GM18517 (cell line): ENCODE results near the gene PPP2R2C.

Experiments
- ATAC-seq: cut with Tn5 transposase; IDR thresholded peaks from one replicate; pipeline ENCODE4 v1.9.1; 2021; ENCODE audit warnings: mild to moderate bottlenecking, moderate library complexity; ENCODE audit not compliant: unreplicated experiment

PPP2R2C gene

DNA sequence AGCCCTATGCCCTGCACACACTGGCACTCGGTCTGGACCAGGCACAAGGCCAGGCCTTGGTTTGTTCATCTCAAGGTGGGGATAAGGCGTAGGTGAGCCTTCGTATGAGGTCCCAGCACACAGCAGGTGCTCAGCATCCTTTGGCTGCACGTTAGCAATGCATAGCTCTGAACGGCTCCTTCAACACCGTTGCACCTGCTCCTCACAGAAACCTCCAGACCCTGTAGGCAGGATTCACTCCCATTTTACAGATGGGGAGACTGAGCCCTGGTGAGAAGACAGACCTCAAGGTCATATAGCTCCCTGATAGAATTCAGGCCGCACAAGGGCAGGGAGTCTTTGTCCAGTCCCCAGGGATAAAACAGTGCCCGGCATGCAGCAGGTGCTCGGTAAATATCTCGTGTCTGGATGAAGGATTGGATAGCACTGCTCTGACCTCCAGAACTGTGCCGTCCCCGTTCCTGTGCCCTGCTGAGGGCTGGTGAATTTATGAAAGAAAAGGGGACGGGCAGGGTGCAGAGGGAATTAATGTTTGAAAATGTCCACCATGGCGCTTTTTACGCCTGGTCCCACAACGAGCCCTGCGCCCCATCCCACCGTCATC lies 2.4 kb downstream of the PPP2R2C start:
- no peak for ATAC-seq

GRCh38 chr4:6469144-6469543 lies 3.3 kb downstream of the PPP2R2C start:
- ATAC-seq, result no peak

GRCh38 chr4:6468376-6468775 lies 4.0 kb downstream of the PPP2R2C start:
- ATAC-seq, result no peak

GRCh38 chr4:6467600-6467999 lies 4.8 kb downstream of the PPP2R2C start:
- ATAC-seq, result no peak

GRCh38 chr4:6466756-6467381 lies 5.5 kb downstream of the PPP2R2C start:
- ATAC-seq, result no peak

DNA sequence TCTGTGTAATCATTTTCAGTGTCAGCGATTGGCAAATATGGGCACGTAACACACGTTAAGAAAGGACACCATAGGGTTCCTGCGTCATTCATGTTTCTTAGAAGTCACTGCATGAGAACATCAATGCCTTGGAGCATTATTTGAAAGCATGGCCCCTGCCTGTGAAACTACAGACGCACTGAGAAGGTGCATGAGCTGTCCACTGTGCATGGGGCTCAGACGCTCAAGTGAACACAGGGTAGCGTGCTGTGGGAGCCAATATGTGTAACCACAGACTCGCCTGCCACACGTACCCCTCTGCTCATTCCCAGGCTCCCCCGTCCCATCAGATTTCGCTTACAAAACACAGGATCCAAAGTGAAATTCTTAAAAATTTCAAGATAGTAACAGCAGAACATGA lies 6.5 kb downstream of the PPP2R2C start:
- no peak for ATAC-seq

- ATAC-seq, result no peak
Measured at GRCh38 chr4:6464842-6465588, 7.4 kb downstream of the PPP2R2C start.

DNA sequence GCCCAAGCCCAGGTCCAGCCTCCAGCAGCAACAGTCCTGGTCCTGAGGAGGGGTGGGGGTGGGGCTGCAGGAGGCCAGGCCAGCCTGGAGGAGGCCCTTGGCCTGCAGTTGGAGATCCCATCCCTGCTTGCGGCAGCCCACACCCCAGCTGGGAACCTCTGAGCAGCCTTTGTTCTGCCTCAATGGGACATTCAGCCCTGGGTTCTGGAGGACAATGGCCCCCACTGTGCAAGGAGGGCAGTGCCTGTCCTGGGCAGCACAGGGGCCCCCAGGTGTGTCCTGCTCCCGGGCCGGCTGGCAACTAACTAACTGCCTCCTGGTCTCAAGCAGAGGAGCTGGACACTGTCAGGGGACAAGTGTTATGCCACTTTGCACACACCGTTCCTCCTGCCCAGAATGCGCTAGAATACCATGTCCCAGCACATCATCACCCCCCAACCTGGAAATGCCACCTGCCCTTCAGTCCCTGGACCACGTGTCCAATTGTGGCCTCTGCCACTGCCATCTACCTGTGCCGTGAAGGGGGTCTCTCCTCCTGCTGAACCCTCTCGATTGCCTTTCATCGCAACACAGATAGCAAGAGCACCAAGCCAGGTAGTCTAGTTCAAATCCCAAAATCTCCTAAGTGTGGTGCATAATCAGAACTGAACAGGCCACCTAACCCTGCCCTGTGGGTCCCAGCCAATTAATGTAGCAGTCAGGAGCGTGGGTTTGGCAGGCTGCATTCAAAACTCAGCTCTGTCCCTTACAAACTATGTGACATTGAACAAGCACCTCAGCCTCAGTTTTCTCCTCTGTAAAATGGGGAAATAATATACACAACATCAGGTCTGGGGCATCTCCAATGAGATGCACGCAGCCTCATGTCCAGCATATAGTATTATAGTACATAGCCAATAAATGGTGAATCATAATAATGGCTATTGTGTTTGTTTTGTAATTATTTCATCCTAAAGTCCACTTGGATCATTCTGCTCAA lies 8.8 kb downstream of the PPP2R2C start:
- ATAC-seq, result no peak

DNA sequence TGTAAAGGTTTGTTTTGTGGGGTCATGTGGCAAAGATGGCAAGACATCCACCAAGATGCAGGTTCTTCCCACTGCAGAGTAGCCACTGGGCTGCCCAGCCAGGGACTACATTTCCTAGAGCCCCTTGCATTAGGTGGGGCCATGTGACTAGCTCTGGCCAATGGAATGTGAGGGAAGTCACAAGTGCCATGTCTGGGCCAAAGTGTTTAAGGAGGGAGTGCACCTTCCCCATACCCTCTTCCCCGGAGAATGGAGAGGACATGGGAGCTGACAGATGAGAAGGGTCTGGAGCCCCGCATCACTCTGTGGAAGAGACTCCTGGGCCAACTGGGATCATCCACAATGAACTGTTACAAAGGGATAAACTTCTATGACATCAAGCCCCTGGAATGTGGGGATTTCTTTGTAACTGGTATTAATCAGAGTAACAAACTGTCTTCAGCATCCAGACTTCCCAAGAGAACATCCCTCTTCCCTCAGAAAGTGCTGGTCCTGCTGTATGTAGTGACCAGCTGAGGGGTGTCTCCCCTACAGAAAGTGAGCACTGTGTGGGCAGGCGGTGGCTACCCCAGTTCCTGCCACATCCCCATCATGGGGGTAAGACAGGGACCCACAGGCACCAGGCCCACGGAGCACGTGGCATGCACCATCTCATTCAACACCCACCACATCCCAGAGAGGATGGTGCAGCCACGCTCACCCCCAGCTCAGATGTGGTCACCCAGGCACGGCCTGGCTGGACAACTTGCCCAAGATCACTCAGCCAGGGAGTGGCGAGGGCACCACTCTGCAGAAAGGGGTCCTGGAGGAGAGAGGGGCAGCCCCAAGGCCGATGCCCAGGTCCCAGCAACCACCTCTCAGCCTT lies 10.9 kb downstream of the PPP2R2C start:
- no peak for ATAC-seq

DNA sequence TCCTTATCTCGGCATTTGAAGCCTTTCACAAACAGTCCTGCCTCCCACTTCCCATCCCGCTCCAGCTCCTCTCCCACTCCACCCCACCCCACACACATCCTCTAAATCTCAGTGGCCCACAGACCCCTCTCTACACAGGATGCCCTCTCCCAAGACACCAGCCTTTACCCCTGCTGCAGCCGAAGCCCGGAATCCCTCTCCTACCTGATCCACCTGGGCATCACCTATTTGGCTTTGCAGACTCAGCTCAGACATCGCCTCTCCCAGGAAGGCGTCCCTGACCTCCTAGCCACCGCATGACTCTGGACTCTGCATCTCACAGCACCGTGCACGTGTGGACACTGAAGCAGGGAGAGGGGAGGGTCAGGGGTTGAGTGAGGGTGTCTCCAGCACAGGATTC lies 11.5 kb downstream of the PPP2R2C start:
- no peak for ATAC-seq

- ATAC-seq, result no peak
Measured at GRCh38 chr4:6458528-6458927, 13.9 kb downstream of the PPP2R2C start.

- no peak for ATAC-seq
Measured at GRCh38 chr4:6456450-6456849, 16.0 kb downstream of the PPP2R2C start.

GRCh38 chr4:6454112-6454910 lies 18.1 kb downstream of the PPP2R2C start:
- ATAC-seq, result no peak

- no peak for ATAC-seq
Measured at GRCh38 chr4:6453688-6453990, 18.8 kb downstream of the PPP2R2C start.

GRCh38 chr4:6452897-6453687 lies 19.3 kb downstream of the PPP2R2C start:
- ATAC-seq, result no peak

DNA sequence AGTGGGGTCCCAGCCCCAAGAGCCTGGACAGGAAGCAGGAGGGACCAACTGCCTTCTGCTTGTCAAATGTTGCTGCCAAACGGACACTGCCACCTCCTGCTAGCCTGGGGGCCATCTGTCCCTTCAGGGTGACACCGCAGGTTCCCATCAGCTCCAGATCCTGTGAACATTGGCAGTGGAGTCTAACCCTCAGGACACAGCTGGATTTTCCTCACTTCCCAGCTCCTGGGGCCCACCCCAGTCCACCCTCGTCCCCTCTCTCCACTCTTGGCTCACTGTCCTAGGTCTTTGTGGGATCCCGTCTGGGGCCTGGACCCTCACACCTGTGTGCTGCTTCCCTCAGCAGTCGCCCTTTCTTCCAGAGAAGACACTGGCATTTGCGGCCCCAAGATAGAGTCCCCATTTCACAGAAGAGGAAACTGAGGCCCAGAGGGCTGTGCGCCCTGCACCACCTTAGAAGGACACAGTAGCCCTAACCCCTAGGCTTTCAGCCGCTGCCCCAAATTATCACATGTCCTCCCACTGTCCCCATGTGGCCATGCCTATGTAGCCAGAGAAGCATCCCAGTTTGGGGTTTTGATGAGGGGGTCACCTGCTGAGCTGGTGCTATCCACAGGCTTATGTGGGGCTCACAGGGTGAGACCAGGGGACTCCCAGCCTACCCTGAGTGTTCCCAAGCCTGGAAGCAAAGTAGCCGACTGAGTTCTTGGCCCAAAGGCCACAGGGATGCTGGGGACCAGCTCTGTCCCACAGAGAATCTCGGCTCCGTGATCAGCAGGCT lies 20.1 kb downstream of the PPP2R2C start:
- ATAC-seq, result no peak

GRCh38 chr4:6451309-6451708 lies 21.1 kb downstream of the PPP2R2C start:
- ATAC-seq, result no peak

- no peak for ATAC-seq
Measured at GRCh38 chr4:6450709-6451108, 21.7 kb downstream of the PPP2R2C start.
